GM19238 (cell line): ENCODE measurements around the gene SCARF2.
A peak's percentile ranks its signal among the peaks of the same experiment; 100 is the strongest.

Source experiments
- DNase-seq: peaks from one replicate; pipeline ENCODE4 v3.0.0; 2011; ENCODE audit warnings: low spot score; ENCODE audit not compliant: insufficient read length

Gene SCARF2

DNA sequence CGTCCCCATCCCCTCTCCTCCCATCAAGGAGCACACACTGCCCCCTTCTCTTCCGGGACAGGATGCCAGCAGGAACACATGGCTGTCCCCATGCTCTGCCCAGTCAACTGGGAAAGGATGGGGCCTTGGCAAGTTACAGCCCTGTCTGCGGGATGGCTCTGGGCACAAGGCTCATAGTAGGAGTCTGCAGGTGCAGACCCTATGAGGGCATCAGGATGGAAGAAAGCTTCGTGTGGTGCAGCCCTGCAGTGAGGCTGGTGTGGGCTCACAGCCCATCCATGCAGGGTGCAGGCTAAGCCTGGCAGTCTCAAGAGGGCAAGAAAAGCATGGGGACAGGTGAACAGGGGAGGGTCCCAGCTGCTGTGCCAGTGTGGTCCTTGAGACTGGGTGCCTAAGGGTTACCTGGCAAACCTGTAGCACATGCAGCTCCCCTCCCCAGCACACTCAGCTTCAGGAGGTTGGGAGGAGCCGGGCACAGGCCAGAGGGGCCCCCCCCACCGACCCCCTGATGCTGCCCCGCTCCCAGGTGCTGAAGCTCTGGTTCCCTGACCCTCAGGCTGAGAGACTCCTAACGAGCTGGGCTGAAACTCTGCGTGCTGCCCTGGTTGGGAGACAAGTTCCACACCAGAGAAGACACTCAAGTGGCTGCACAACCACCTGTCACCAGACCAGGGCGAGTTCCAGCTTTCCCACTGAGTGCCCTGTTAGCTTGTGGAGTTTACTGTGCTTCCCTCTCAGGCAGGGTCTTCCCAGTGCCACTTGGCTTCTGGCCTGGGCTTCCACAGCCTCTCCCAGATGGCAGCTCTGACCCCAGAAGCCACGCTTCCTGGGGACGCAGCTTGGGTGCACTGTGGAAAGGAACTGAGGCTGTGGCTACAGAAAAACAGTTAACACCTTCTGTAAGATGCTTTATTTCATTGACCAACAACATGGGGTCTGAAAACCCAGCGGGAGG lies 3.3 kb upstream of the SCARF2 start:
- no peak for DNase-seq

DNA sequence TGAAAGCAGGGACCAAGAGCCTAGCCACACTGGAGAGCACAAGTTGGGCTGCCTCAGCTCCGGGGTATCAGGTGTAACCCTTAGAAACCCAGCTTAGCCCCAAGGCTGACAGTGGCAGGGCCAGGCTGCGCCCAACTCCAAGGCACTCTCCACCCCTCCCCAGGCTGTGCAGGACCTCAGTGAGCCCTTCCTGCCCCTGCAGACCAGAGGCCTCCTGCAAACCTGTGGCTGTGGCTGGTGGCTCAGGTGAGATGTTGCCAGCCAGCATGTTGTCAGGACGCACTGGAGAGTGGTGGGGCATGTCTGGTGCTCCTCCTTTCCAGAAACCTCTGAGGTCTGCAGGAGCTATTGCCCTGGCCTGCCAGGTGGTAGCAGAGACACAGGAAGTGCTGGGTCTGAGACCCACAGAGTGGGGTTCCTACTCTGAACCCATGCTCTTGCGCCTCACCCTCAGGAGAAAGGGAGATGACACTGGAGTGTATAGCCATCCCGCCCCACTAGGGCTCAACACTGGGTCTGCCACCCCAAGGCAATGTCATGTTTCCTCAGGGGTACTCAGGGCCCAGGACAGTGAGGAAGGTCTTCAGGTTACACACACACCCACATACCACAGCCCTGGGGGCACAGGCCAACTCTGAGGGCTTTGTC lies 2.4 kb upstream of the SCARF2 start:
- DNase-seq = no peak

DNA sequence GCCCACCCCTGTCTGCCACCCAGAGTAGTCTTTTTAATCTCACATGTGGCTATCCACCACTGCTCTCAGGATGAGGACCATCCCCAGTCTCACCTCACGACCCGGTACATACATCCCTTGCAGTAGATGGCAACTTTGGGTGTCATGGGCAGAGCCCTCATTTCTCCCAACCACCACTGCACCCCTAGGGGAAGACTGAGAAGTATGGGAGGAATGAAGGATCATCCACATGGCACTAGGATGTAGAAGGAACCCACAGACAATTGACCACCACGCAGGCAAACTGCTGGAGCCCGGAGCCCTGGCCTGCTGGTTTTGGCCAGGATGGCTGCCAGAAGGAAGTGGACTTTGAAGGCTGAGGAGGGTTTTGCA lies 1.9 kb upstream of the SCARF2 start:
- DNase-seq = no peak

DNA sequence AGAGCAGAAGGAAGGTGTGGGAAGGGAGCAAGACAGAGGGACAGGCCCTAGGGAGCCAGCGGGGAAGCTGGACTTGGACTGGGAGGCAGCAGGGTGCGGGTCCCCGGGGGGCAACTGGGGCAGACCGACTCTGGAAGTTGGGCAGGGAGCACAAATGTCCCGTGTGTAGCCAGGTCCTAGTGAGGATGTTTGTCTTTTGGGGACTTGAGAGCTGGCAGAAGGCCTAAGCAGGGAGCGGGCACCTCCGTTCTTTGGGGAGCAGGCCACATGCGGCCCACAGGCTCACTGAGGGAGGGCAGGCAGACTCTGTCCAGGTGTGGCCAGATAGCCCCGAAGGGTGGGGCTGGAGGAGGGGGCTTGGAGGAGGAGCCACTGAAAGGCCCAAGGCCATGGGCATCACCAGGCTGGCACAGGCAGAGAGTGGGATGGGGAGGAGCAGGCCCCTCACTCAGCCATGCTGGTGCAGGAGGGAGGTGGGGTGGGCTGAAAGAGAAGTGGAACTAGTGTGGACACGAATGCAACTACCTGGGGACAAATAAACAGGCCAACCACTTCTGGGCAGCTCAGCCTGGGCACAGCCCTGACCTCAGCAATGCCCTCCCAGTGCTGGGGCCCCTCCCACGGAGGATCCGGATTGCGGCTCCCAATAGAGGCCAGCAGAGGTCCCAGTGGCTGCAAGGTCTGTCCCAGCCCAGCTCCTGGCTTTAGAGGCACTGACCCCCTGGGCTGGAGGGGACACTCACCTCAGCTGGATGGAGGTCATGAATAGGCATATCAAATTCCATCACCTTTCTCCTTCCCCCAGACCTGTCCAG lies 1.3 kb upstream of the SCARF2 start:
- DNase-seq = no peak

DNA sequence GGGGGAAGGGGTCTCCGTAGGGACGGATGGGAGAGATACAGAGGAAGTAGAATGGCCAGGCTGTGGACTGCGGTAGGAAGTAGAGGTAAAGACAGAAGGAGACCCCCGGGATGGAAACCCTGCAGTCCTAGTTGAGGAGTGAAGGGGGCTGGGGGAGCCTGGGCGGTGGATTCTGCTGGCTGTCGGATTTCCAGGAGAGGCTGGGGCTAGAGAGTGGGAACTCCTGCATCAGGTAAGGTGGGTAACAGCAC lies 727 bp upstream of the SCARF2 start:
- DNase-seq = no peak

DNA sequence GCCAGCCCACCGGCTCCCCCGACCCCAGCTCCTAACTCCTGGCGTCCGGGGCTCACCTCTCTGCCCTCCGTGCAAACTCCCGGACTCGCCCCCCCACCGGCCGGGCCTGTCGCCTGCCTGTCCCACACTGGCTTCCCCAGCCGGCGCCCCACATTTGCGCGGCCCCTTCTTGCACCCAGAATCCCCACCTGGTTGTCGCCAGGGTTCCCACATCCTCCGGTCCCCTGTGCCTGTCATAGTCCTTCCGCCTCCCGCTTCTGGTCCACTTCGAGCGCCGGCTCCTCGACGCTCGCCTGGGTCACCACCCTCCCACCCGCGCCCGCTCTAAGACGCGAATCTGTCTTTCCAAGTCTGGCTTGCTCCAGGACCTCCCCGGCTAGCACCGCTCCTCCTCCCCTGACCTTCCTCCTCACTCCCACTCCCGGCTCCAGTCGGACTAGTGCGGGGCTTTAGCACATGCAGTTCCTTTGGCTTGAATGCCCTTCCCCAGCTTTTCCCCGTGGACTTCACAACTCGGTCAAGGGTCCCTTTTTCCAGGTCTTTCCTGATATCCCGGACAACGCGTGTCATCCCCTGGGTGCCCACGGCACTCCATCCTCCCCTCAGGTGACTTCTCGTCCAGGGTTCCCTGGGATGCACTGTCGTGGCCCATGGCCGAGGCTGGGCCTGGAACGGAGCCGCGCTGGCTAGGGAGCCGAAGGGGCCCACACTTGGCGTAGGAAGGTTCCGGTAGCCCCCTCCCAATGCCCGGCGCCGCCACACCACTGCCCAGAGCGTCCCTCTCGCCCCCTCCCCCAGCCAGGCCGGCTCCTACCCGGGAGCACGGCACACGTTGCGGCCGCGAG lies 635 bp downstream of the SCARF2 start:
- no peak for DNase-seq

DNA sequence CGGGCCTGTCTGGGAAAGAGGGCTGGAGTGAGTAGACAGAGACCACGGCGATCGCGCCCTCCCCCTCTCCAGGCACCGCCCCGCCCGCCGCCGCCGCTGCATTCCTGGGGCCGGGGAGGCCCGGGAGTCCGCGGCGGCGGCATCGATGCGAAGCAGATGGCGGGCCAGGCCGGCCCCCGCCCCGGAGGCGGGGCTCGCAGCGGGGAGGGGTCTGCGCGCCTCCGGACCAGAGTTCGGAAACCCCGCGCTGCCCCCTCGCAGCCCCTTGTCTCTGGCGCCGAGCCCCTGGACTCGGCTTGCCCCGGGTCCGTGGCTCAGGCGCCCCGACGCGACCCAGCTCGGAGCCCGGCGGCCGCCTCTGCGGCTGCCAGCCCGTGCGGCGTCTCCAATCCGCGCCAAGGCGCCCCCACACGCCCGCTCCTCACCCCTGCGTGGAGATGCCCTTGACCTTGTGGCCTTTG lies 1.3 kb downstream of the SCARF2 start:
- no peak for DNase-seq

DNA sequence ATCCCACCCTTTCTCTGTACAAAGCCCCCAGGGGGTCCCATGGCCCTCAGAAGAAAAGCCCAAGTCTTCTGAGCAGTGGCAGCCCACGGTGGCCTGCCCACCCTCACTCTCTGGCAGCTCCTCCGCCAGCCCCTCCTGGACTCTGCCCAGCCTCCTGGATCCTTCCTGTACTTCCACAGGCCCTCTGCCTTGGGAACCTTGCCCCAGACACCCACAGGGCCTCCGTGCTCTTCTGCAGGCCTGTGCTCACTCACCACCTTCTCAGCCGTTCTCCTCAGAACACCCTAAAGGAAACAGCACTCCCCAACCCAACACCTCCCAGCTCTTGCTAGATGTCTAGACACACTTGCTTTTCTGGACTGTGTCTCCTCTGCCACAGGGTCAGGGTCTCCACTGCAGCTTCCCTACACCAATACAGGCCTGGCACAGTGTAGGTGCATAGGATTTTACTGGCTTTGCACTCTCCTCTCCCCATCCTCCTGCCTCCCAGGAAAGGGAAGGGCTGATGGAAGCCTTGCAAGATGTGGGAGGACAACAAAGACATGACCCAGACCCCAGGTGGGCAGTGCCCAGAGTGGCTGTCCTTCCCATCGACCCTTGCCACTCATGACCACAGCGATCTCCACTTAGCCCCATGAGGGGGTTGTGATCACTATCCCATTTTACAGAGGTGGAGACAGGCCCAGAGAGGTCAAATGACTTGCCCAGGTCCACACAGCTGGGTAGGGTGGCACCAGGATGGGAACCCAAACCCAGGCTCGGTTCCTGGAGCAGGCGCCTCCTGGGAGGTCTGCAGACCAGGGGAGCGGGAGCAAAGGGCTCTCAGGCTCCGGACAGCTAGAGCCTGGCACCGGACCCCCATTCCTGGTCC lies 2.0 kb downstream of the SCARF2 start:
- DNase-seq = no peak

DNA sequence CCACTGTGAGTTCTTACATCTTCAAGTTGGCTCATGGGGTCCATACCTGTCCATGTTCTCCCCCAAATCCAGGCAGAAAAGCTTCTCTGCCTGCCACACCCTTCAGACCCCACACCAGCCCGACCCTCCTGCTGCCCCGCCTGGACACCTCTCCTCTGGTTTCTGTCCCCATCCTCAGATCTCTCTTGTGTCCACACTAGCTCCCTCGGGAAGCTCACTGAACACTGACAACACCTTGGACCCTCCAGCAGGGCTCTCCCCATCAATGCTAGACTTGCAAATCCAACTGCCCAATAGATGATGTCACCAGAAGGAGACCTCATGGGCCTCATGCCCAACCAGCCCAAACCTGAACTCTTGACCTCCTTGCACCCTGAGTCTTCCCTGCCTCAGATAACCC lies 2.9 kb downstream of the SCARF2 start:
- DNase-seq = no peak

DNA sequence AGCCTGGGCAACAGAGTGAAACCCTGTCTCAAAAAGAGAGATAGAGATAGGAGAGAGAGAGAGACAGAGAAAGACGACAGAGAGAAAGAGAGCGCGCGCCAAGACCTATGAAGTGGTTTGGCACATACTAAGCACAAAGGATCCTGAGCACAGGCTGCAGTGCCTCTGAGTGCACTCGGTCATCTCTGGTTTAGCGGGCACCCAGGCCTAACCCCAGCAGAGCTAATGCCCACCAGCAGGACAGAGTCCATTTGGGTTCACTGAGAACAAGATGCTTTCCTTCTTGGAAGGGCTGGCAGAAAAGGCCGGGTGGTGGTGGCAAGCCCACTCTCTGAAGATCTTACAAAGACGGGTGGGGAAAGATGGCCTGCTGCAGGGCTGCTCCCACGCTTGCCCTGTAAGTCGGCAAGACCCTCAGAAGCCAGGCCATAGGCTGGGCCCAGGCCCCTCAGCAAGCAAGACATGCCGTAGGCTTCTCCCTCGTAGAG lies 3.3 kb downstream of the SCARF2 start:
- DNase-seq = no peak

DNA sequence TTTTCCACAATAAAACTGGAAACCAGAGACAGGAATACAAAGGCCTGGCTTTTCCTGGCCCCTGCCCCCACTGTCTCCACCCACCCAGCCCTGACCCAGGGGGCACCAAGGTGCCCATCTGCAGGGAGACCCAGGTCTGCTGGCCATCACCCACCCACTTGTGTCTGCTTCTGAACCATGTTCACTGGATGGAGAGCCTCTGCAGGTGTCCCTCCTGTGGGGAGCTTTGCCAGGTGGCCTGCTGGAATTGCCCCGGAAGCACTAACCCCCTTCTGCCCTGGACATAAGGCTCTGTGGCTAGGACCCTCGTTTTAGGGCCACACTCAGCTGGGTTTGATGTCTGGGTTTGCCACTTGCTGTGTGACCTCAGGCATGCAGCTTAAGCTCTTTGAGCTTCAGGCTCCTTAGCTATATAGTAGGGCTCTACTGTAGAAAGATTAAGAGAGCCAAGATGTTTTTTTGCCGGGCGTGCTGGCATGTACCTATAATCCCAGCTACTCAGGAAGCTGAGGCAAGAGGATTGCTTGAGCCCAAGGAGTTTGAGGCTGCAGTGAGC lies 3.9 kb downstream of the SCARF2 start:
- no peak for DNase-seq

DNA sequence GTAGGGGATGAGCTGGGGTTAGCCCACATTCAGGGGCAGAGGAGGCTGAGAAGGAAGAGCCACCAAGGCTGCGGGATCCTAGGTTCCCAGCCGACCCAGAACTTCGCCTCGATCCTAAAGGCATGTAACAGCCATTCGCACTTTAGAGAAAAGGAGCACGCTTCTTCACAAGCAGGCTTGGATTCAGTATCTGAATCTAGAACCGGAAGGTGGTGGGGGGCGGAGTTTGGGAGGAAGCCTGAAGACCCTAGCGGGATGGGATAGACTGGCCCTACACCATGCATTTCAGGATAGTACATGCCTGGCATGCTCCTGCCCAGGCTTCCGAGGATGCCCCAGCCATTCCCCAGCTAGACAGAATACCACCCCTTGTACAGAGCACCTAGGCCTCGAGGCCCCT lies 4.4 kb downstream of the SCARF2 start:
- no peak for DNase-seq

DNA sequence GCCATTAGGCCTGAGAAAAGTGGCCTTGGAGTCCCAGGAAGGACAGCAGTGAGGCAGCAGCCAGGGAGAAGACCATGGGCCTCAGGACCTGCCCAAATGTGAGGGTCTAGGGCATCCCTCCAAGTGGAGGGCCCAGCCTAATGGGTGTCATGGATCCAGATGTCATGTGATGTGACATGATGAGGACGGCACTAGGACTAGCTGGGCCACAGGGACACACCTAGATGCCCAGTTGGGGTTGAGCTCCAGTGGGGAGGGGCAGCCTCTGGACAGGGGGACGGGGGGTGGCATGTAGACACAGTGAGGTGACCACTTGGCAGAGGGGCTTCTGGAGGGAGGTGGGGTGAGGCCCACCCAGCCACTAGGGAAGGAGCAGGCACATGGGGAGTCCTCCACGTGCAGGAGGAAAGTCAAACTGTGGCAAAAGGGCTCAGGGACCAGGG lies 5.4 kb downstream of the SCARF2 start:
- DNase-seq = no peak

DNA sequence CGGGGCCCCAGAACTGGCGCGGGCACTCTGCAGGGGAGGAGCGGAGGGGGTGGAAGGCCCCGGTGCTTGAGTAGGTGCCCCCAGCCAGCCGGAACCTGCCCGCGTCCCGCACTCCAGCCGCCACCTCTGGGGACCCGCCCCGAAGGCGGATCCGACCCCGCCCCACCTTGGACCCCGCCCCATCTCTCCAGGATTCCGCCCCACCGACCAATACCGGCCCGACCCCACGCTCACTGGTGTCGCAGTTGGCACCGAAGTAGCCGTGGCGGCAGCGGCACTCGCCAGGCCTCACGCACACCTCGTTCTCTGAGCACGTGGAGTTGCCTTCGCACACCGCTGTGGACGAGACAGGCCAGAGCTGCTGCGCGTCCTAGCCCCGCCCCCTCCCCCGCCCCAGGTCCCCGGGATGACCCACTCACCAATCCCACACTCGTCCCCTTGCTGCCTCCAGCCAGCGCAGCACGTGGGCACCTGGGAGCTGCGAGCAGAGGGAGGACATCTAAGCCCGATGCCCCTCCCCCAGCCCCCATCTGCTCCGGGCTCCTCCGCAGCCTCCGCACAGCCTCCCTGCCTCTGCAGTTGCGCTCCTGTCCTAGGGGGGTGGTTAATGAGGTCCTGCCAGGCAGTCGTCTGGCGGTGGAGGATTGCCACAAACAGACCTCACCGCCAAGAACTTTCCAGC lies 6.0 kb downstream of the SCARF2 start:
- no peak for DNase-seq

DNA sequence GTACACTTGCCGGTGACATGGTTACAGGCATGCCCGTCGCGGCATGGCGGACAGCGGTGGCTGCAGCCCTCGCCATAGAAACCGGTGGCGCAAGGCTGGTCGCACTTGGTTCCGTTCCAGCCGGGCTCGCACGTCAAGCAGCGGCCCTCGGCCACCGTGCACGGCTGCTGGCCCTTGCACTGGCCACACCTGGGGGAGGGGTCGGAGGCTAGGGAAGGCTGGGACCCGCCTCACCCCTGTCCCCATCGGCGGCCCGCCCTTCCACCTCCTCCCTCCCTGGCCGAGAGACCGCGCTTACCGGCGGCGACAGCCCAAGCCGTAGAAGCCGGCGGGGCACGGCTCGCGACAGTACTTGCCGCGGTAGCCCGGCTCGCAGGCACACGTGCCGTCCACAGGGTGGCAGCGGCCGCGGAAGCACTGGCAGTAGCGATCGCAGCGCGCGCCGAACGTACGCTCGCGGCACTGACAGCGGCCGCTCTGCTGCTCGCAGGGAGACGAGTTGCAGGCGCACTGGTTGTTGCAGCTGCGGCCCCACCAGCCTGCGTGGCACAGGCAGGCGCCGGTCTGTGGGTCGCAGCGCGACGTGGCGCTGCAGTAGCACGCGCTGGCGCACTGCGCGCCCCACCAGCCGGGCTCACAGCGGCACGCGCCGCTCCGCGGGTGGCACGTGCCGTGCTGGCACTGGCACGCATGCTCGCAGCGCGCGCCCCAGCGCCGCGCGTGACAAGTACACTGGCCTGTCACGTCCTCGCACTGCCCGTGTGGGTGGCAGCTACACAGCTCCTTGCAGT lies 6.7 kb downstream of the SCARF2 start:
- no peak for DNase-seq

DNA sequence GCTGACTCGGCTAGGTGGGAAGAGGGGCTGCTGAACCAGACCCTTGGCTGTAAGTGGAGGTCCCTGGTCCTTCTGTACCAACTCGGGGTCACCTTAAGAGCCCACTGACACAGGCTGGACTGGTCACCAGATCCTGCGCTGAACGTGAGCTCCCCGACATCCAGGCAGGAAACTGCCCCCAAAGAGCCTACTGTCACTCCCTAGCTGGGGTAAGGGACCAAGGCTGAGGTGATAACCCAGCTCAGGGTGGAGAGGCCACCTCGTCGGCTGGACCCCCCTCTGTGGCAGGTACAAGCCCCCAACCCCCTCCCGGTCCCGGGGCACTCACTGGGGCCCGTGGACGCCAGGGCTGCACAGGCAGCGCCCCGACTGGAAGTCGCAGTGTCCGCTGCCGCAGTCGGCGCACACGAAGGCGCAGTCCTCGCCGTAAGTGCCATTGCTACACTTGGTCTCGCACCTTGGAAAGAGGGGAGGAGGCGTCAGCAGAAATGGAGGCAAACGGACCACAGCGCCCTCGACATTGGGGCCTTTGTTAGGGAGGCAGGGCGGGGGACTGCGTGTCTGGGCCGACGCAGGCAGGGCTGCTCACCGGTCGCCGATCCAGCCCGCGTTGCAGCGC lies 7.4 kb downstream of the SCARF2 start:
- DNase-seq = no peak

DNA sequence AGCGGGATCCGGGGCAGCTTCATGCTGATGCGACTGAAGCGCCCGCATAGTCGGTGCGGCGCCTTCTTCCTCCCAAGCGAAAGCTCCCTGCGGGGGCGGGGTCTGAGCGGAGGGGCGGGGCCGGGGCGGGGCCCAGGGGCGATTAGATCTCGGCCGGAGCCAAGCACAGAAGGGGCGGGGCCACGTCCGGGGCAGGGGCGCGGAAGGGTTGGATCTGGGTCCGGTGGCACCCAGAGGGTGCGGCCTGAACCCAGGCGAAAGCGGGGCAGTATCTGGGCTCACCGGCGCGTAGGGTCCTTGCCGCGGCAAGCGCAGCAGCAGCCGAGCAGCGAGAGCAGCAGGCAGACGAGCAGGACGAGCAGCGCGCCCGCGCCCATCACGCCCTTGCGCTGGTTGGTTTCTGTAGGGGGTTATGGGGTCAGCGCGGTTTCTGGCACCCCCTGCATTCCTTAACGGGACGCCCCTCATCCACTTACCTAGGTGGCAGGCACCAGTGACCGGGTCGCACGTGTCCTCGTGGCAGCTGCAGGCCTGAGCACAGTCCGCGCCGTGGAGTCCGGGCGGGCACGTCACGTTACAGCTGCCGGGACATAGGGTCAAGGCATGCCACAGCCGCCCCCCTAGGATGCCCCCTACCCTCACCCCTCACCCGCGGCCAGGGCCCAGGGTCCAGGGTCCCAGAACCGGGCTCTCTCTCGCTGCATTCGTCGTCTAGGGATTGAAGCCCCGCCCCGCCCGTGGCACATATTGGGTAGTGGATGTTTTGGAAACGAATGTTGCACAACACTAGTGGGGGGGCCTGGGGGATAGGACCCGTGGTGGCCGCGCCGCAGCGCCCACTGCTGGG lies 8.1 kb downstream of the SCARF2 start:
- DNase-seq = peak; percentile 85
